ENCODE measurements around the gene RIMS3.

The RIMS3 gene

GRCh38 chr1:40692429-40692895 is 27.0 kb upstream of the RIMS3 start:
- Histone ChIP-seq H2AFZ (ENCODE audit: low read length) (peak overlapping the region; percentile 69; the same call in 1 of the 2 replicates), H3K27me3 (ENCODE audit: insufficient read depth, low read length, poor library complexity, severe bottlenecking) (no peaks in the 10 kb centered on the region), H3K4me3 (ENCODE audit: low read length, poor library complexity, severe bottlenecking) (peak overlapping the region; percentile 99), H3K4me2 (ENCODE audit: low read depth, low read length, poor library complexity, severe bottlenecking) (peak overlapping the region; percentile 100), H3K79me2 (ENCODE audit: insufficient read depth, low read length) (peaks cover 91% of the 10 kb centered on the region), H3K9me3 (ENCODE audit: insufficient read depth, low read depth, low read length) (no peaks in the 10 kb centered on the region), H4K20me1 (ENCODE audit: insufficient read depth, low read length, poor library complexity, severe bottlenecking) (peaks cover 43% of the 10 kb centered on the region), H3F3A (ENCODE audit: low read depth) (no peaks in the 10 kb centered on the region), H3K9me2 (replicated peaks; ENCODE audit: low read depth, low read length) (no peaks in the 10 kb centered on the region), H3K36me3 (ENCODE audit: insufficient read depth, low read length) (no peaks in the 10 kb centered on the region), H3K9ac (ENCODE audit: low read depth, low read length, poor library complexity, severe bottlenecking) (peak overlapping the region; percentile 99), H3K4me1 (ENCODE audit: insufficient read depth, low read length, poor library complexity, severe bottlenecking) (peaks cover 70% of the 10 kb centered on the region)
- TF ChIP-seq CTCF (conservative IDR thresholded peaks at IDR 0.05; ENCODE audit: low read length) (no peak), EZH2phosphoT487 (IDR thresholded peaks at IDR 0.05; ENCODE audit: borderline replicate concordance) (no peak)

- Histone ChIP-seq H3K4me2 (ENCODE audit: low read depth, low read length, poor library complexity, severe bottlenecking) (peak within 1 kb of the TSS; percentile 100), H3K9me2 (replicated peaks; ENCODE audit: low read depth, low read length) (no peaks in the 10 kb centered on the region), H3K36me3 (ENCODE audit: insufficient read depth, low read length) (no peaks in the 10 kb centered on the region), H3K9me3 (ENCODE audit: insufficient read depth, low read depth, low read length) (no peaks in the 10 kb centered on the region), H3K9ac (ENCODE audit: low read depth, low read length, poor library complexity, severe bottlenecking) (peak within 1 kb of the TSS; percentile 99), H3K79me2 (ENCODE audit: insufficient read depth, low read length) (peaks cover 85% of the 10 kb centered on the region), H4K20me1 (ENCODE audit: insufficient read depth, low read length, poor library complexity, severe bottlenecking) (peaks cover 37% of the 10 kb centered on the region), H3K4me3 (ENCODE audit: low read length, poor library complexity, severe bottlenecking) (peak within 1 kb of the TSS; percentile 99), H2AFZ (ENCODE audit: low read length) (peak within 1 kb of the TSS; percentile 81), H3K4me1 (ENCODE audit: insufficient read depth, low read length, poor library complexity, severe bottlenecking) (peaks cover 65% of the 10 kb centered on the region), H3F3A (ENCODE audit: low read depth) (no peaks in the 10 kb centered on the region), H3K27me3 (ENCODE audit: insufficient read depth, low read length, poor library complexity, severe bottlenecking) (no peaks in the 10 kb centered on the region)
- no peak for TF ChIP-seq CTCF (conservative IDR thresholded peaks at IDR 0.05; ENCODE audit: low read length)
Observed at GRCh38 chr1:40691538-40692428, 26.3 kb upstream of the RIMS3 start, which contains the start of gene NFYC. Gene NFYC, plus strand, starts transcription at chr1:40691704. Its CDS starts 47,140 bp downstream, at chr1:40738844.

GRCh38 chr1:40690771-40691537 is 25.5 kb upstream of the RIMS3 start:
- peak overlapping the region; percentile 88 for H3K4me2 ChIP-seq (ENCODE audit: low read depth, low read length, poor library complexity, severe bottlenecking)
- H3K9ac ChIP-seq (ENCODE audit: low read depth, low read length, poor library complexity, severe bottlenecking) = peak overlapping the region; percentile 99
- H3K27me3 ChIP-seq (ENCODE audit: insufficient read depth, low read length, poor library complexity, severe bottlenecking) = no peaks in the 10 kb centered on the region
- peak overlapping the region; percentile 99 for H3K4me3 ChIP-seq (ENCODE audit: low read length, poor library complexity, severe bottlenecking)
- peaks cover 76% of the 10 kb centered on the region for H3K79me2 ChIP-seq (ENCODE audit: insufficient read depth, low read length)
- peaks cover 57% of the 10 kb centered on the region for H3K4me1 ChIP-seq (ENCODE audit: insufficient read depth, low read length, poor library complexity, severe bottlenecking)
- TF ChIP-seq CTCF (conservative IDR thresholded peaks at IDR 0.05; ENCODE audit: low read length) (no peak), EZH2phosphoT487 (IDR thresholded peaks at IDR 0.05; ENCODE audit: borderline replicate concordance) (no peak)
- H4K20me1 ChIP-seq (ENCODE audit: insufficient read depth, low read length, poor library complexity, severe bottlenecking) = peaks cover 34% of the 10 kb centered on the region
- no peaks in the 10 kb centered on the region for H3K36me3 ChIP-seq (ENCODE audit: insufficient read depth, low read length)
- no peak overlapping the region; the same call in 1 of the 2 replicates for H2AFZ ChIP-seq (ENCODE audit: low read length)
- no peaks in the 10 kb centered on the region for H3K9me3 ChIP-seq (ENCODE audit: insufficient read depth, low read depth, low read length)
- no peaks in the 10 kb centered on the region for H3F3A ChIP-seq (ENCODE audit: low read depth)
- H3K9me2 ChIP-seq (replicated peaks; ENCODE audit: low read depth, low read length) = no peaks in the 10 kb centered on the region
